Smooth muscle cell (in vitro differentiated cells): ENCODE results near the gene TEDC2. TPM values are rescaled to one million over a fixed set of nuclear protein-coding genes. Genes with fewer than 3 reads are reported as not detected.
A peak's percentile ranks its signal among the peaks of the same experiment; 100 is the strongest.

Source experiments
- DNase-seq: peaks from one replicate; lab custom pipeline; 2025; ENCODE audit not compliant: unreplicated experiment; lab: John Stamatoyannopoulos, UW
- H2AFZ ChIP-seq: fragments of 200-600 bp; sonication (generic); 2 replicates; pipeline ENCODE4 v1.6.0; 2016; ENCODE audit warnings: antibody characterized with exemption, low read depth, mild to moderate bottlenecking
- H3F3A ChIP-seq: fragments of 200-600 bp; sonication (generic); 2 replicates; pipeline ENCODE4 v1.6.0; 2017; ENCODE audit warnings: antibody characterized with exemption, low read depth
- H3K27ac ChIP-seq: fragments of 200-600 bp; sonication (generic); 2 replicates; pipeline ENCODE4 v1.5.1; 2016; ENCODE audit warnings: low read depth, mild to moderate bottlenecking
- H3K27me3 ChIP-seq: fragments of 200-600 bp; sonication (generic); 2 replicates; pipeline ENCODE4 v1.6.1; 2016; ENCODE audit warnings: low read depth, mild to moderate bottlenecking
- H3K36me3 ChIP-seq: fragments of 200-600 bp; sonication (generic); 2 replicates; pipeline ENCODE4 v1.5.1; 2016; ENCODE audit warnings: low read depth
- H3K4me1 ChIP-seq: fragments of 200-600 bp; sonication (generic); 2 replicates; pipeline ENCODE4 v1.5.1; 2016; ENCODE audit warnings: low read depth
- H3K4me2 ChIP-seq: fragments of 200-600 bp; sonication (generic); 2 replicates; pipeline ENCODE4 v1.6.0; 2016; ENCODE audit warnings: mild to moderate bottlenecking
- H3K4me3 ChIP-seq: fragments of 200-600 bp; sonication (generic); 2 replicates; pipeline ENCODE4 v1.5.1; 2016; ENCODE audit warnings: mild to moderate bottlenecking
- H3K79me2 ChIP-seq: fragments of 200-600 bp; sonication (generic); 2 replicates; pipeline ENCODE4 v1.6.0; 2016; ENCODE audit warnings: low read depth, mild to moderate bottlenecking
- H3K9ac ChIP-seq: fragments of 200-600 bp; sonication (generic); 2 replicates; pipeline ENCODE4 v1.6.0; 2016; ENCODE audit warnings: low read depth
- H3K9me3 ChIP-seq: fragments of 200-600 bp; sonication (generic); replicated peaks from 2 replicates; pipeline ENCODE4 v1.5.1; 2016; ENCODE audit warnings: low read depth
- H4K20me1 ChIP-seq: fragments of 200-600 bp; sonication (generic); 2 replicates; pipeline ENCODE4 v1.6.0; 2016; ENCODE audit warnings: low read depth
- CTCF ChIP-seq: fragments of 200-600 bp; sonication (generic); IDR thresholded peaks from 2 replicates; pipeline ENCODE4 v1.5.1; 2017; ENCODE audit warnings: borderline replicate concordance, mild to moderate bottlenecking, antibody characterized with exemption; ENCODE audit not compliant: insufficient read depth, poor library complexity, severe bottlenecking
- WGBS: methylation state at CpG from one replicate; pipeline ENCODE4 v1.1.7; 2016; ENCODE audit warnings: low lambda C conversion rate; 5-methylcytosine and 5-hydroxymethylcytosine counted together
- polyA plus RNA-seq: library from polyadenylated mRNA; unstranded; fragments of >200 nt; fragmentation: Nextera tagmentation; extraction: Ambion mirVana; gene quantifications from 2 replicates; pipeline ENCODE4 v1.2.1, GENCODE V29; 2016
- total RNA-seq: library from RNA; depleted of rRNA; stranded (reverse); fragments of >200 nt; gene quantifications from 2 replicates; pipeline ENCODE4 v1.2.3, GENCODE V29; 2014

The TEDC2 gene
- total and polyA plus RNA-seq, 2 experiments from 2014 or later, result 8.0 to 13.3 TPM

GRCh38 chr16:2458887-2459646 lies 842 bp upstream of the TEDC2 start:
- peak overlapping the region; percentile 84 for H3K4me2 ChIP-seq
- peak overlapping the region; percentile 56 for H3K4me3 ChIP-seq
- peak overlapping the region; percentile 63 for H2AFZ ChIP-seq
- H4K20me1 ChIP-seq, result no peaks in the 10 kb centered on the region
- H3K36me3 ChIP-seq, result no peaks in the 10 kb centered on the region
- 38% methylated on average over 17 of the region's 18 CpGs for WGBS
- no peak overlapping the region for H3K27ac ChIP-seq
- no peaks in the 10 kb centered on the region for H3F3A ChIP-seq
- DNase-seq, result no peak
- no peak for TF ChIP-seq CTCF
- peaks cover 7% of the 10 kb centered on the region for H3K4me1 ChIP-seq
- H3K9me3 ChIP-seq, result no peaks in the 10 kb centered on the region
- H3K79me2 ChIP-seq, result no peaks in the 10 kb centered on the region
- no peaks in the 10 kb centered on the region for H3K27me3 ChIP-seq
- H3K9ac ChIP-seq, result peak overlapping the region; percentile 22

- Histone ChIP-seq H3K4me3 (peak overlapping the region; percentile 56), H3K9me3 (no peaks in the 10 kb centered on the region), H3K4me2 (peak overlapping the region; percentile 84), H3K79me2 (no peaks in the 10 kb centered on the region), H3K36me3 (no peaks in the 10 kb centered on the region), H3K27ac (no peak overlapping the region), H3K9ac (no peak overlapping the region), H2AFZ (no peak overlapping the region), H3F3A (no peaks in the 10 kb centered on the region), H3K27me3 (no peaks in the 10 kb centered on the region), H4K20me1 (no peaks in the 10 kb centered on the region), H3K4me1 (peaks cover 7% of the 10 kb centered on the region)
- TF ChIP-seq CTCF, result no peak
- no peak for DNase-seq
- WGBS, result 12% methylated on average over 18 of the region's 20 CpGs
Measured at GRCh38 chr16:2460391-2460713, 443 bp downstream of the TEDC2 start.

DNA sequence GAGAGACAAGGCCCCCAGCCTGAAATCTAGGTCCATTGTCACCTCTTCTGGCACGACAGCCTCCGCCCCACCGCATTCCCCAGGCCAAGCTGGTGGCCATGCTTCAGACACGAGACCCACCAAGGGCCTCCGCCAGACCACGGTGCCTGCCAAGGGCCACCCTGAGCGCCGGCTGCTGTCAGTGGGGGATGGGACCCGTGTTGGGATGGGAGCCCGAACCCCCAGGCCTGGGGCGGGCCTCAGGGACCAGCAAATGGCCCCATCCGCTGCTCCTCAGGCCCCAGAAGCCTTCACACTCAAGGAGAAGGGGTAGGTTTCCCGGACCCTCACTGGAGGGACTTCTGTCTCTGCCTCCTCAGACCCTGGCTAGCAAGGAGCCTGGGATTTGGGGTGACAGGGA lies 1.0 kb downstream of the TEDC2 start:
- Histone ChIP-seq H3K79me2 (no peaks in the 10 kb centered on the region), H4K20me1 (no peaks in the 10 kb centered on the region), H3K27me3 (no peaks in the 10 kb centered on the region), H3F3A (no peaks in the 10 kb centered on the region), H3K27ac (no peak overlapping the region), H3K36me3 (no peaks in the 10 kb centered on the region), H3K4me2 (peak overlapping the region; percentile 84), H3K9ac (no peak overlapping the region), H3K4me3 (no peak overlapping the region), H2AFZ (no peak overlapping the region), H3K9me3 (no peaks in the 10 kb centered on the region), H3K4me1 (peaks cover 7% of the 10 kb centered on the region)
- 90% methylated on average over 13 of the region's 13 CpGs for WGBS
- TF ChIP-seq CTCF, result no peak
- no peak for DNase-seq
